Upper lobe of left lung (tissue), 6 donors: ENCODE measurements around the gene FAM168A. TPM values are rescaled to one million over a fixed set of nuclear protein-coding genes. Genes with fewer than 3 reads are reported as not detected.

ENCODE experiments used
- ATAC-seq, 2 donors: fragments of 200-7000 bp; cut with Tn5 transposase; one replicate each; pipeline ENCODE4 v1.9.1; 2022; ENCODE audit warnings: mild to moderate bottlenecking in 2 of 2, moderate library complexity in 2 of 2; ENCODE audit not compliant: low FRiP score in 2 of 2
- DNase-seq, 2 donors: peaks; one replicate each; pipeline ENCODE4 v3.0.0-alpha.2; 2019 to 2020
- H3K27ac ChIP-seq, 4 donors: fragments of 200-600 bp; sonication (generic); one replicate each; pipeline ENCODE4 v1.5.1; 2016 to 2019
- H3K27me3 ChIP-seq, 4 donors: fragments of 200-600 bp; sonication (generic); one replicate each; pipeline ENCODE4 v1.5.1; 2017 to 2019
- H3K36me3 ChIP-seq, 4 donors: fragments of 200-600 bp; sonication (generic); one replicate each; pipeline ENCODE4 v1.5.1; 2016 to 2019
- H3K4me1 ChIP-seq, 4 donors: fragments of 200-600 bp; sonication (generic); one replicate each; pipeline ENCODE4 v1.5.1; 2018 to 2019
- H3K4me3 ChIP-seq, 4 donors: fragments of 200-600 bp; sonication (generic); one replicate each; pipeline ENCODE4 v1.5.1; 2017 to 2019; ENCODE audit warnings: mild to moderate bottlenecking in 2 of 4, moderate library complexity in 1 of 4
- H3K9me3 ChIP-seq, 4 donors: fragments of 200-600 bp; sonication (generic); one replicate each; pipeline ENCODE4 v1.5.1; 2018 to 2019
- EP300 ChIP-seq, 4 donors: sonication (generic); formaldehyde crosslinking; IDR thresholded peaks; one replicate each; pipeline ENCODE4 v1.5.1; 2017; ENCODE audit warnings: antibody characterized with exemption in 4 of 4, control low read depth in 2 of 4
- POLR2A ChIP-seq, 4 donors: fragments of 450-650 bp; IDR thresholded peaks; one replicate each; pipeline ENCODE4 v1.5.1; 2016 to 2017; ENCODE audit warnings: antibody characterized with exemption in 4 of 4, mild to moderate bottlenecking in 2 of 4
- POLR2AphosphoS5 ChIP-seq, 2 donors: sonication (generic); formaldehyde crosslinking; IDR thresholded peaks; one replicate each; pipeline ENCODE4 v1.5.1; 2017; ENCODE audit warnings: antibody characterized with exemption in 2 of 2
- WGBS, 2 donors: methylation state at CpG; one replicate each; pipeline ENCODE4 v1.1.5; 2017 to 2018; 5-methylcytosine and 5-hydroxymethylcytosine counted together
- total RNA-seq, 6 donors: library from RNA; depleted of rRNA in 4 of 6; stranded (reverse); fragments of >200 nt in 4 of 6; gene quantifications; one replicate each; pipeline versions ENCODE4 v1.1.0 to v1.2.1, GENCODE V29; 2016 to 2021
- TF ChIP-seq, protein P1 (sequence below), 6 experiments: fragments of 450-650 bp in 4 of 6; fragments of 200-600 bp in 2 of 6; sonication (generic) in 2 of 6; IDR thresholded peaks; one replicate each; pipeline ENCODE4 v1.5.1; 2016 to 2019; ENCODE audit warnings: antibody characterized with exemption in 6 of 6
- donor health status: DM: no; HTN: no; CAD: no; lungs with moderate emphysema.
- donor health status: DM: no; HTN: yes; CAD: no; lungs with severe emphysema.

The FAM168A gene
- total RNA-seq, 6 donors from 2014 or later, result 15.7 to 30.7 (median 24.1) TPM

- ATAC-seq (no peak), DNase-seq (peak in 1 of 2 donors; percentile 72)
- no peak overlapping the region for H3K4me3 ChIP-seq
- peak overlapping the region; percentile 35 to 87 (median 76) for H3K27ac ChIP-seq
- TF ChIP-seq, protein P1, sequence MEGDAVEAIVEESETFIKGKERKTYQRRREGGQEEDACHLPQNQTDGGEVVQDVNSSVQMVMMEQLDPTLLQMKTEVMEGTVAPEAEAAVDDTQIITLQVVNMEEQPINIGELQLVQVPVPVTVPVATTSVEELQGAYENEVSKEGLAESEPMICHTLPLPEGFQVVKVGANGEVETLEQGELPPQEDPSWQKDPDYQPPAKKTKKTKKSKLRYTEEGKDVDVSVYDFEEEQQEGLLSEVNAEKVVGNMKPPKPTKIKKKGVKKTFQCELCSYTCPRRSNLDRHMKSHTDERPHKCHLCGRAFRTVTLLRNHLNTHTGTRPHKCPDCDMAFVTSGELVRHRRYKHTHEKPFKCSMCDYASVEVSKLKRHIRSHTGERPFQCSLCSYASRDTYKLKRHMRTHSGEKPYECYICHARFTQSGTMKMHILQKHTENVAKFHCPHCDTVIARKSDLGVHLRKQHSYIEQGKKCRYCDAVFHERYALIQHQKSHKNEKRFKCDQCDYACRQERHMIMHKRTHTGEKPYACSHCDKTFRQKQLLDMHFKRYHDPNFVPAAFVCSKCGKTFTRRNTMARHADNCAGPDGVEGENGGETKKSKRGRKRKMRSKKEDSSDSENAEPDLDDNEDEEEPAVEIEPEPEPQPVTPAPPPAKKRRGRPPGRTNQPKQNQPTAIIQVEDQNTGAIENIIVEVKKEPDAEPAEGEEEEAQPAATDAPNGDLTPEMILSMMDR (IDR thresholded peaks at IDR 0.05), result no peak
- peak in 1 of 4 donors; percentile 29 for TF ChIP-seq POLR2A (IDR thresholded peaks at IDR 0.05)
- H3K36me3 ChIP-seq, result no peaks in the 10 kb centered on the region
- peaks cover 27 to 94% (median 81%) of the 10 kb centered on the region in 4 donors for H3K4me1 ChIP-seq
- H3K9me3 ChIP-seq, result no peaks in the 10 kb centered on the region
- H3K27me3 ChIP-seq, result no peaks in the 10 kb centered on the region
- WGBS, 2 donors, result 61 to 85% methylated on average over 4 to 6 of the region's 6 CpGs
Observed at GRCh38 chr11:73381589-73381988, 216.3 kb downstream of the FAM168A start.

DNA sequence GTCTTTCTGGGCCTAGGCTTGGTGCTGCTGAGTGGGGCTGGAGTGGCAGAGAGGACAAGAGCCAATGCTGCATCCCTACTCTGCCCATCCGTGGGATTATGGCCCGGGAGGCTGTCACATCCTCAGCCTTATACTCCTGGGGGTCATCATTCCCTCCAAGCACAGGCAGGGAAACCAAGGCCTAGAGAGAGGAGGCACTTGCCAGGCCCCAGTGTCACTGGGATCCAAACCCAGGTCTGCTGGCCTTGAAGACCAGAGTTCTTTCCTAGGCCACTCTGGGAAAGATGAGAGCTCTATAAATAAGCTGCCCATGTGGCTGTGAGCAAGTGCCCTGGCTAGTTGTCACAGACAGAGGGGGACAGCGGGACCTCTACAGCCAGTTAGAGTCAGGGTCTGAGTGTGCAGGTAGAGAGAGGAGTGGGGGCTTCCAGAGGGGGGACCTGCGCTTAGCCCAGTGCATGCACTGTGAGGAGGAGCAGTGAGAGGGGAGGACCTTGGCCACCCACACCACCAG, 217.0 kb downstream of the FAM168A start:
- 96 to 100% methylated on average over 4 of the region's 4 CpGs for WGBS, 2 donors
- H3K9me3 ChIP-seq, result no peaks in the 10 kb centered on the region
- peaks cover 27 to 89% (median 75%) of the 10 kb centered on the region in 4 donors for H3K4me1 ChIP-seq
- no peaks in the 10 kb centered on the region for H3K27me3 ChIP-seq
- TF ChIP-seq POLR2A (IDR thresholded peaks at IDR 0.05), result no peak
- no peak for TF ChIP-seq POLR2AphosphoS5 (IDR thresholded peaks at IDR 0.05)
- TF ChIP-seq, protein P1 (IDR thresholded peaks at IDR 0.05), result no peak
- TF ChIP-seq EP300 (IDR thresholded peaks at IDR 0.05), result no peak
- H3K4me3 ChIP-seq, result no peak overlapping the region
- peak overlapping the region; percentile 35 to 87 (median 76) for H3K27ac ChIP-seq
- DNase-seq, result no peak
- no peak for ATAC-seq
- H3K36me3 ChIP-seq, result no peaks in the 10 kb centered on the region

GRCh38 chr11:73380331-73380730, 217.6 kb downstream of the FAM168A start:
- Histone ChIP-seq H3K4me3 (no peak overlapping the region), H3K27me3 (no peaks in the 10 kb centered on the region), H3K36me3 (no peaks in the 10 kb centered on the region), H3K27ac (peak overlapping the region; percentile 35 to 87 (median 61)), H3K4me1 (peaks cover 27 to 90% (median 73%) of the 10 kb centered on the region in 4 donors), H3K9me3 (no peaks in the 10 kb centered on the region)
- ATAC-seq, result no peak
- WGBS, 2 donors, result 55 to 57% methylated on average over 6 to 7 of the region's 7 CpGs
- TF ChIP-seq, protein P1 (IDR thresholded peaks at IDR 0.05), result no peak
- no peak for TF ChIP-seq POLR2AphosphoS5 (IDR thresholded peaks at IDR 0.05)
- DNase-seq, result peak in 1 of 2 donors; percentile 86

DNA sequence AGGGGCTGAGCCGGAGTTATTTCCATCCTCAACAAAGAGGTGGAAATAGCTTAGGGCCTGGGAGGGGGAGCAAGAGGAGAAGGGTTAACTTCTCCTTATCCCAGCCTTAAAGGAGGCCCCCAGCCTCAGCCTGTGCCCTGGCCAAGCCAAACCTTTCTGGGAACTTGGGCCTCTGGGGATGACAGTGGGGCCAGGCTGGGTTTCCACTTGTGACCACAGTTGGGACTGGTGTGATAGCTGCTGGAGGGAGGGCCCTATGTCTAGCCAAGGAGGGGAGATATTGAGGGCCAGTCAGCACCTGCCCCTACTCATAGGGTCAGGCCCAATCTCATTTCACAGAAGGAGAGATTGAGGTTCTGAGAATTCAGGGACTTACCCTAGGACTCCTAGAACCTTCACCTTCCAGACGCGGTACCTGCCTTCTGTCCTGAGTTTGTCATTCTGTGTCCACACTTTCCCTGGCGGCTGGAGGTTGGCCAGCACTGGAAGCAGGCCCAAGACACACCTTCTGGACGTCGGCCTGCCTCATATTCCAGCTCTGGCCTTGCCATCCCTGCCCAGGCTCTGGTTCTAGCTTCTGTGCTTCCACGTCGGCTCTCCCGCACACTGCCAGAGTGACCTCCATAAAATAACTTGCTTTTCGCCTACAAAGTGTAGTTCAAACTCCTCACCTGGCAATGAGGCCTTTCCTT, 218.6 kb downstream of the FAM168A start:
- H3K27ac ChIP-seq, result peak overlapping the region in 3 of 4 donors; percentile 36 to 87 (median 86)
- ATAC-seq (no peak), DNase-seq (peak in 1 of 2 donors; percentile 80)
- H3K9me3 ChIP-seq, result no peaks in the 10 kb centered on the region
- WGBS, 2 donors, result 67 to 71% methylated on average over 10 of the region's 10 CpGs
- no peak overlapping the region for H3K4me3 ChIP-seq
- peaks cover 22 to 80% (median 64%) of the 10 kb centered on the region in 4 donors for H3K4me1 ChIP-seq
- no peaks in the 10 kb centered on the region for H3K36me3 ChIP-seq
- TF ChIP-seq EP300 (IDR thresholded peaks at IDR 0.05) (no peak), POLR2AphosphoS5 (IDR thresholded peaks at IDR 0.05) (no peak), POLR2A (IDR thresholded peaks at IDR 0.05) (no peak)
- TF ChIP-seq, protein P1 (IDR thresholded peaks at IDR 0.05), result no peak
- H3K27me3 ChIP-seq, result no peaks in the 10 kb centered on the region
